ENCODE measurements around the gene ARHGEF3.

GRCh38 chr3:56810577-56811545 is 9.1 kb upstream of the ARHGEF3 start:
- TF ChIP-seq SPI1 (IDR thresholded peaks at IDR 0.05; ENCODE audit: low read depth, low read length) (no peak), POLR2A (IDR thresholded peaks at IDR 0.05; ENCODE audit: low read depth, low read length) (no peak), TAF1 (IDR thresholded peaks at IDR 0.05; ENCODE audit: low read depth, low read length) (no peak), POLR2AphosphoS5 (IDR thresholded peaks at IDR 0.05; ENCODE audit: low read depth, low read length) (no peak)
